ENCODE data around the gene SYNM.

Gene SYNM

DNA sequence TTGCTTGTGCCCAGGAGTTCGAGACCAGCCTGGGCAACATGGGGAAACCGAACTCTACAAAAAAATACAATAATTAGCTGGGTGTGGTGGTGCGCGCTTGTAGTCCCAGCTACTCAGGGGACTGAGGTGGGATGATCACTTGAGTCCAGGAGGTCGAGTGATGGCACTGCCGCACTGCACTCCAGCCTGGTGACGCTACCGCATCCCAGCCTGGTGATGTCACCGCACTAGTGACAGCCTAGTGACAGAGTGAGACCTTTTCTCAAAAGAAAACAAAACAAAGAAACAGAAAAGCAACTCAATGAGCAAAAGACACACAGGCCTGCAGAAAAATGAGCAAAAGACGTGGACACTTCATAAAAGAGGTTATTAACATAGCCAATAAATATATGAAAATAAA lies 19.9 kb upstream of the SYNM start:
- DNase-seq (ENCODE audit: low read depth): no peak

DNA sequence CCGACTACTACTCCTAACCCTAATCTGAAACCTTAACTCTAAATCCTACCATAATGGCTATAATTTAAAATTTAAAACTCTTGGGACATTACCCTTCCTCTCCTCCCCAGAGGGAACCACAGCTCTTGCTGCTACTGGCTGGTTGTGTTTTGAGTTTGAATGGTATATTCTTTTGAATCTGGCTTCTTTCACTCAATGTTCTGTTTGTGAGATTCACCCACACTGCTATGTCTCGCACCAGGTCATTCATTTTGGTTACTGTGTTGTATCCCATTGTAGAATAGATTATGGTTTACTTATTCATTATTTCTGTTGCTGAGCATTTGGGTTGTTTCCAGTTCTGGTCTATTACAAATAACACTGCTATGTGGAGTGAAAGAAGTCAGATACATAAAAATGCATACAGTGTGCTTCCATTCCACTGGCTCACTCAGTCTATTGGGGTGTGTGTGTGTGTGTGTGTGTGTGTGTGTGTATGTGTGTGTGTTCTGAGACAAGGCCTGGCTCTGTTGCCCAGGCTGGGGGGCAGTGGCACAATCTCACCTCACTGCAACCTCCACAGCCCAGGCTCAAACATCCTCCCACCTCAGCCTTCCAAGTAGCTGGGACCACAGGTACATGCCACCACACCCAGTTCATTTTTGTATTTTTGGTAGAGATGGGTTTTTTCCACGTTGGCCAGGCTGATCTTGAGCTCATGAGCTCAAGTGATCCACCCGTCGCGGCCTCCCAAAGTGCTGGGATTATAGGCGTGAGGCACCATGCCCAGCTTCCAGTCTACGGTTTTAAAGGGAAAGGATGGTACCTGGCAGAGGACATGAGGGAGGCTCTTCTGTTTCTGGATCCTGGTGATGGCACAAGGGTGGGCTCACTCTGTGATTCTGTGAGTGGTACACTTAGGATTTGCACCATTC lies 19.2 kb upstream of the SYNM start:
- DNase-seq (ENCODE audit: low read depth): no peak

DNA sequence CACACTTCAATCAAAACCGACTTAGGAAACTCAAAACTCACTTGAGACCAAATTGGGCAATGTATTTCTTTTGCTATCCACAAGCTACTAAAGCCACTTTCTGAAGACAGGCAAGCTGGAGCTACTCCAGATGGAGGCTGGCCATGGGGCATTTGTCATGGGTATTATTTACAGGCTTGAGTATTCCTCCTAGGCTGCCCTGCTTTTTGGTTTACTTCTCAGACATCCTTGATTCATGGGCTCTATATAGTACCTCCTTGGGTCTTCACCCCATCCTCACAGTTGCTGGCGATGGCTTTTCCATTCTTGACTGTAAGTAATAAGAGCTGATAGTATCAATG lies 18.6 kb upstream of the SYNM start:
- no peak for DNase-seq (ENCODE audit: low read depth)

DNA sequence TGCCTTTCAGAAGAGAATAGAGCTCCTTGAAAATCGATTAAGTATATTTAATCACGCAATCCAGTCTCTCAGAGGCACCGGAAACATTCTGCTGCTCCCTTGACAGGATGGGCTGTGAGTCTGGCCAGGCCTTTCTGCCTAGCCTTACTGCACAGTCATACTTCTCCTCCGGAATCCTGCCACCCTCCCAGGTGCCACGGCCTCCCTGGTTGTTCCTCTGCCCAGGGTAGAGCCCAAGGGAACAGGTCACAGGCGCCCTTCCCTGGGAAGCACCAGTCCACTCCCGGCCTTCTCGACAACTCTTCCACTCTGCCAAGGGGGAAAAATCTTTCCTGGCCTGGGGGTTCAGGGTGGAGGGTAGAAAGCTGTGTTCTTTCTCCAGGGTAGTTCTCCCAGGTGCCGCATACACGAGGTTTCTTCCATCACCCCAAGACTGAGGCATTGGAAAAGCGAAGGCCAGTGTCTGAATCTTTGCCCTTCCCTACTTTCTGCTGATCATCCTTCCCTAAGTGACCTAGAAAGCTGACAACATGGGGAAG lies 17.4 kb upstream of the SYNM start:
- DNase-seq (ENCODE audit: low read depth): no peak

DNA sequence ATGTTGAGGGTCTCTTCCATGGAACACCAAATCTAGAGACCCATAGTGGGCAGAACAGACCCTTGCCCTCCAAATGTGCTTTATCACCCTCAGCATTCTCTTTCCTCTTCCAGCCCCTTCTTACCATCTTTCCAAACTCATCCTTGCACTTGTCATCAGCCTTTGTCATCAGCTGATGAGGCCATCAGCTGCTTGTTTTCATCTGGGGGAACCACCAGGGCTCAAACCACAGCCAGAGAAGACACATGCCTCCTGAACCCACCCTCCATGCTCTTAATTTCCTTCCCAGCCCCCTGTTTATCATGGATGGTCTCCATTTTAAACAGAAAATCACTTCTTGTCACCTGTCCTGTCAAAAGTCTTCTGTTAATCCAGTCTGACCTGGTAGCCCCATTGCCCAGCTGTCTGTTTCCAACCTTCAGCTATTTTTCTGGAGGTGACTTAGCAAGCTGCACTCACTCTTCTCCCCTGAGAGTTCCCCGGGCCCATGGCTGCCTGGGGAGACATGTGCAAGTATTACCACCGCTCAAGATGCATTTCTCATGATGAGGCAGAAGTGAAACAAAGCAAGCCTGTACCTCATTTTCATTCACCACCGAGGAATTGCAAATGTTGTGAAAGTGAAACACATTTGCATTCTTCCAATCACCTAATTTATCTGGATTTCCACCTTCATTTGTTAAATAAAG lies 14.7 kb upstream of the SYNM start:
- no peak for DNase-seq (ENCODE audit: low read depth)

DNA sequence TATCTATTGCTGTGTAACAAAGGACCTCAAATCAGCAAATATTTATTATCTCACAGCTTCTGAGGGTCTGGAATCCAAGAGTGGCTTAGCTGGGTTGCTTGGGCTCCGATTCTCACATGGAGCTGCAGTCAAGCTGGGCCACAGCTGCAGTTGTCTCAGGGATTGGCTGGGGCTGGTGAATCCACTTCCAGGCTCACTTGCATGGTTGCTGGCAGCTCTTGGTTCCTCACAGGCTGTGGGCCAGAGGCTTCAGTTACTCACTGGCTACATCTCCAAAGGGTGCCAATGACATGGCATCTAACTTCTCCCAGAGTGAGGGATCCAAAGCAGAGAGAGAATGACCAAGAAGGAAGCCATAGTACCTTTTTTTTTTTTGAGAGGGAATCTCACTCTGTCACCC lies 13.9 kb upstream of the SYNM start:
- no peak for DNase-seq (ENCODE audit: low read depth)

DNA sequence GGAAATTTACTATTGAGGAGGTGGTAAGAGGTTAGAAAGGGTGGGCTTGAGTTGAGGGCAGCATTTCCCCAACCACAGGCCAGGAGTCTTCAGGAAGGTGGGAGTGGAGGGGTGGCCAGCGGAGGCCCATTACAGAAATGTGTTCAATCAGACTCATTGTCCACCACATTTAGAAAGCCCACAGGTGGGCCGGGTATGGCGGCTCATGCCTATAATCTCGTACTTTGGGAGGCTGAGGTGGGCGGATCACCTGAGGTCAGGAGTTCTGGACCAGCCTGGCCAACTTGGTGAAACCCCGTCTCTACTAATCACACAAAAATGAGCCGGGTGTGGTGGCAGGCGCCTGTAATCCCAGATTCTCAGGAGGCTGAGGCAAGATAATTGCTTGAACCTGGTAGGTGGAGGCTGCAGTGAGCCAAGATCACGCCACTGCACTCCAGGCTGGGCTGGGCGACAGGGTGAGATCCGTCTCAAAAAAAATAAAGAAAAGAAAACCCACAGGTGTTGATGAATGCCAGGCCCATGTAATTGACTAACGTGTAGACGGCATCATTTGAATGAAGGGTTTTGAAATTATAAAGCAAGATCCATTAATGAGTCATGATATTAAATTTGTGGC lies 12.2 kb upstream of the SYNM start:
- no peak for DNase-seq (ENCODE audit: low read depth)

DNA sequence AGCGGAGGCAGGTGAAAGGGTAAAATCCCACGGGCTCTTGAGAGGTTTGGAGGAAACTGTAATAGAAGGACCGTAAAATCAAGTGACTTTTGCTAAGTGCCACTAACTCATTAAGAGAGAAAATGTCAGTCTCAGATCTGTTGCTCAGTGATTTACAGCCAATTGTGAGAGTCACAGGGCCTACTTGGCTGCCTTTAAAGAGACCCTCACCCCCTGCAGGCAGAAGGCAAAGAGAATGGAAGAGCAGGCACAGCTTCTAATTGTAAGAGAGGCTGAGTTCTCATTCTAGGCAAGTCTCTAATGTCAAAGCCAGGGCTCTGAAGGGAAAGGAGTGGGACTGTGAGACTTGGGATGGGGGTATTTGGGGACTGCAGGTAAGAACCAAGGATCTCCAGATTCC lies 9.3 kb upstream of the SYNM start:
- DNase-seq (ENCODE audit: low read depth): no peak

DNA sequence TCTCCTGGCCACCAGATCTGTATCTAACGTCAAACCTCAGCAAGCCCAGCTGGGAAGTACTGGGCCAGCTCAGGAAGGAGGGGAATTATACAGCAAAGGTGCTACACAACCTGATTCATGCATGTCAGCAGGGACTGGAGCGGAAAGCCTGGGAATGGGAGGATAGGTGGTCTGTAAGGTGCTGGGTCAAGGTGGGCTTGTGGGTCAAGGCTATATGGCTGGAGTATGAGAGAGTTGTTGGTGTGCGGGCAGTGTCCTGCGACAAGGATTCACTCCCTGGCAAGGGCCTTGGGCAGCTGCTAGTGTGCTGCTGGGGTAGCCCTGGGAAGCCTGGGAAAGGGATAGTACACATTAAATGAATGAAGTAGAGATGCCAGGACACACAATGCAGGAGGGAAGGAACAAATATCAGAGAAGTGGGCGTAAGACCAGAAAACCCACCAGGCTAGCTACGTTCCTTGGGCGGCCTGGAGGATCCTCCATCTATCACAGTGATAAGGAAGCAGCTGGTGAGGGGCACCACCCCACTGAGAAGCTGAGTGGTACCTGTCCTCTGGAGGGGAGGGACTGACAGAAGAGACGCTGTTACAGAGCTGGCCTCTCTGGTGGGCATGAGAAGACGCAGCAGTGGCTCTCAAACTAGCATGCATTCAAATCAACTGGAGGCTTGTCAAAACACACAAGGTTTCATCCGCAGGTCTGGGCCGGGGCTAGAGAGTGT lies 8.5 kb upstream of the SYNM start:
- no peak for DNase-seq (ENCODE audit: low read depth)

DNA sequence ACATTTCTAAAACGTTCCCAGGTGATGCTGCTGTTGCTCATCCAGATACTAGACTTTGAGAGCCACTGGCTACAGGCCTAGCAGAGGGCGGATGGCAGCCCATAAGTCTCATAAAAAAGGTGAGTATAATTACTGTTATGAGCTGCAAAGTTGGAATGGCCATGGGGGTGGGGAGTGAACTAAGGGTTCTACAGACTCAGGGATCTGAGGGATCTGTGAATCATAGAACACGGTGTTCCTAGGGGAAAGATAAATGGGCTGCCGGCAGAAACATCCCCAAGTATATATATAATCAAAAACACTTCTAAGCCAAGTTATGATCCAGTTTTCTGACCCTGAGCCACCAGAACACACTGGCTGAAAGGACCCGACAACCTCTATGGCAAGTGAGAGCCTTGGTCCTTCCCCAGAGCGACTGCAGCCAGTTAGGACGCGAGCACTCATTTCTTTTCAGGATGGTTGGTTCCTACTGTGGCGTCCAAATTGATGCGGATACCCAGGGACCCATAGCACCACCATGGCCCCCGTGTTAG lies 7.9 kb upstream of the SYNM start:
- DNase-seq (ENCODE audit: low read depth): no peak

DNA sequence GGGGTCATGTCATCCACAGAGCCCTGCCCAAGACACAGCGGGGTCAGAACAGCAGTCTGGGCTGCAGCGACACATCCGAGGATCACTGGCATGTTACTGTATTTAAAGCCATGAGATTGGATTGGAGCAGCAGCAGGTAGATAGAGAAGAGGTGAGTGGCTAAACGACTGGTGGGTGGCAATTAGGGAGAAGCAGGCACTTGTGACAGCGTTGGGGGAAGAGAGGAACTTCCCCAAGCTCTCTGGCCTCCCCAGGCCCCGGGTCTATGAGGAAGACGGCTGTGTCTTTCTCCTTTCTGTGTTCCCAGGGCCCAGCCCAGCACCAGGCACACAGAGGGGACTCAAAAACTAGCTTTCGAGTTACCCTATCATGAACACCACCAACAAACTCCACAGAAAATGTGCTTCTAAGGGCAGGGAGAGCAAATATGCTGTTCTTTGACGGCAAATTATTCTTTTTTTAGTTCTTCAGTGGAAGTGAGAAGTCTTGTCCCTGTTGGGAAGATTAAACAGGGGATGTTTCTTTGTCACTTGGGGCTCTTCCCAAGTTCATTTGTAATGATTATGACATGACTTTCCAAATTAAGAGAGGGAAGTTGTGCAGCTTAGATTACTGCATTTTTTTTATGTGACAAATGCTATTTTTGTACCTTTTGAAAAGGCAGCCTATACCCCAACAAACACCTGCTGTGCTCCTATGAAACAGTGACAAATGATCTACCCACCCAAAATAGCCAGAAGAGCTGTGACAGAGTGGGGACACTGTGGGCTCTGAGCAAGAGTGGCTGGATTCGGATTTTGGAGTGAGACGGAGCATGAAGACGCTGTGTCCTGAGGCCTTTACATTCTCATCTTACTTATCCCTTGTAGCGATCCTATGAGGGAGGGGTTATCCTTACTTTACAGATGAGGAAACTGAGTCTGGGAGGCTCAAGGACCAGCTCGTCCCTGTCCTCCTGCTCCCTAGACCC lies 7.2 kb upstream of the SYNM start:
- no peak for DNase-seq (ENCODE audit: low read depth)

DNA sequence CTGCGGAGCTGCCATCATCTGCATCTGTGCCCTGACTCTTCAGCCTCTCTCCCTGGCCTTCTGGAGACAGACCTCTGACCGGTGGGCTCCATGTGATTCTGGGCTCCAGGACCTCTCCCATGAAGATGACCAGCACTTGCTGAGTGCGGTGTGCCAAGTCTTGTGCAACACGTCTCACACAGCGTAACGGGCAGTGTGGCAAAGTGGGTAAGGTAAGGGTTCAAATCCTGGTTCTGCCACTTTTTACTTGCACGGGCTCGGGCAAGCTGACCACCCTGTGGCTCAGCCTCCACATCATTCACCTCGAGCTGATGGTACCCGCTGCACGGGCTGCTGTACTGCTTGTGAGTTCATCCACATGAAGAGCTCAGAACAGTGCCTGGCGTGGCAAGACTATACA lies 6.5 kb upstream of the SYNM start:
- DNase-seq (ENCODE audit: low read depth): no peak

DNA sequence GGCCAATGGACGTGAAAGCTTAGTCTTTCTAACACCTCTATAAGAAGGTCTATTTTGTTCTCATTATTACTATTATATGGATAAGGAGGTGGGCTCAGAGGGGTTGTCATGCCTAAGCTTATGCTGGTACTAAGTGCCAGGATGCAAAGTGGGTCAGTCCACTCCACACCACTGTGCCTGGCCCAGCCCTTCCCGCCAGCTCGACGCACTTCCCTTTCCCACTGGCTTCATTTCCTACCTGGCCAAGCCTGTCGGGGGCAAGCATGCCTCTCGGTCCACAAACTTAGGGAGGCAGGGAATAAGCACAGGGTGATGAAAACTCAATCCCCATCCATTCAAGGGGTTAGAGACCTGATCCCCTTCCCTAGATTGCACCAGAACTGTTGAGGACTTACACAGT lies 5.9 kb upstream of the SYNM start:
- DNase-seq (ENCODE audit: low read depth): no peak

DNA sequence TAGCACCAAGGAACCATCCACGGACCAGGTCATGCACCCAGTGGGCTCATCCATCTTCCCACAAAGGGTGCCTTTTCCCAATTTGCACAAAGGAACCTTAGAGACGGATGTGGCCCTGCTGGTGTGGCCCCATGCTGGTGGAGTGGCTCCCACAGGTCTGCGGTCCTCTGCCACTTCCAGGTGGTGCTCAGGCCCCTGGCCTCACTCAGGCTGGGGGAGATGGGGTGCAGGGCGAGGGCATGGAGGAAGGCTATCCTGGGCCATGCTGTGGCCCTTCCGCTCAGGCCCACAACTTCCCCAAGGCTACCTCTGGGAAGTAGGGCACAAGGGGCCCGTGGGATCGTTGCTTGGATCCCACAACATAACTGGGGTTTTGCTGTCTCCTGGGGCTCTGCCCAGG lies 5.2 kb upstream of the SYNM start:
- DNase-seq (ENCODE audit: low read depth): no peak

DNA sequence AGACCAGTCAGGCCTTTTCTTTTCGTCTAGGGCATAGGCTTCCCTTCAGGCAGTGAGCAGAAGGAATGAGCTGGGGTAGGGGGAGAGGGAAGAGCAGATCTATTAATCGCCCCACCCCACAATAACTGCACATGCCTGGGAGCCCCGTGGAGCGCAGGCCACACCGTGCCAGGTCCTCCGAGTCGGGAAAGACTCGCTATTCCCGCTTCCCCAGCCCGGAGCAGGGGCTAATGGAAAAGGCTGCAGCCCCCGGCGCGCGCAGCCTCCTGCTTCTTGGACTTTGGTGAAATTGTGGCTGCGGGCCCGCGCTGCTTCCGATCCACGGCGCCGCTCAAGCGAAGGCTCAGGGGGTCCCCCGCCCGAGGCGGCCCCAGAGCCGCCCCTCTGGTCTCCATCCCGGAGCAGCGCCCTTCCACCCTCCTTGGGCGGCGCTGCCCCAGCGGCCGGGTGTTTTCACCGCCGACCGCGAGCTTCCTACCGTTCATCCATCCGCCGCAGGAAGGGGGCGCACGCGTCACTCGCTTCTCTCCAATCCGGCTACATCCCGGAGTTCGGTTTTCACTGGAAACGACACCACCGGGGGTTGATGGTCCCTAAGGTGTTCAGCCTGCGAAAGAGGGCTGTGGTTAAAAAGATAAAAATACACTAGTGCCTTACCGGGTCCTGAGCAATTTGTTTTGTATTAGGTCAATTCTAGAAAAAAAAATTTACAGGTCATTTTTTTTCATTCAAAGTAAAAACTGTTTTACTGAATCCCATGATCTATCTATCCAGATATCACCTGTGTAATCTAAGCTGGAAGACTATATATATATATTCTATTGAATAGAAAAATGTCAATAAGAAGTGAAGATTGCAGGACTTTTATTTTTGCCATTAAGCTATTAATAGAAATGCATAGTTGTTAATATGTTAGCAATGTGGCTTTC lies 4.4 kb upstream of the SYNM start:
- DNase-seq (ENCODE audit: low read depth): no peak

DNA sequence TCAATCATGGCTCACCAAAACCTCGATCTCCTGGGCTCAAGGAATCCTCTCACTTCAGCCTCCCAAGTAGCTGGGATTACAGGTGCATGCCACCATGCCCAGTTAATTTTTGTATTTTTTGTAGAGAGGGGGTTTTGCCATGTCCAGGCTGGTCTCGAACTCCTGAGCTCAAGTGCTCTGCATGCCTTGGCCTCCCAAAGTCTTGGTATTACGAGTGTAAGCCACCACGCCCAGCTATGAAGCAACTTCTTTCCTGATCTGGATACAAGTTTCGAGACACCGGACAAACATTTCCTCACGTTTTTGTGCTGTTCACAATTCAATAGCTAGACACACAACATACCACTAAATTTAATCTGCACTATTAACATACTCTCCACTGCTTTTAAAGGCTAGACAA lies 3.4 kb upstream of the SYNM start:
- DNase-seq (ENCODE audit: low read depth): no peak

DNA sequence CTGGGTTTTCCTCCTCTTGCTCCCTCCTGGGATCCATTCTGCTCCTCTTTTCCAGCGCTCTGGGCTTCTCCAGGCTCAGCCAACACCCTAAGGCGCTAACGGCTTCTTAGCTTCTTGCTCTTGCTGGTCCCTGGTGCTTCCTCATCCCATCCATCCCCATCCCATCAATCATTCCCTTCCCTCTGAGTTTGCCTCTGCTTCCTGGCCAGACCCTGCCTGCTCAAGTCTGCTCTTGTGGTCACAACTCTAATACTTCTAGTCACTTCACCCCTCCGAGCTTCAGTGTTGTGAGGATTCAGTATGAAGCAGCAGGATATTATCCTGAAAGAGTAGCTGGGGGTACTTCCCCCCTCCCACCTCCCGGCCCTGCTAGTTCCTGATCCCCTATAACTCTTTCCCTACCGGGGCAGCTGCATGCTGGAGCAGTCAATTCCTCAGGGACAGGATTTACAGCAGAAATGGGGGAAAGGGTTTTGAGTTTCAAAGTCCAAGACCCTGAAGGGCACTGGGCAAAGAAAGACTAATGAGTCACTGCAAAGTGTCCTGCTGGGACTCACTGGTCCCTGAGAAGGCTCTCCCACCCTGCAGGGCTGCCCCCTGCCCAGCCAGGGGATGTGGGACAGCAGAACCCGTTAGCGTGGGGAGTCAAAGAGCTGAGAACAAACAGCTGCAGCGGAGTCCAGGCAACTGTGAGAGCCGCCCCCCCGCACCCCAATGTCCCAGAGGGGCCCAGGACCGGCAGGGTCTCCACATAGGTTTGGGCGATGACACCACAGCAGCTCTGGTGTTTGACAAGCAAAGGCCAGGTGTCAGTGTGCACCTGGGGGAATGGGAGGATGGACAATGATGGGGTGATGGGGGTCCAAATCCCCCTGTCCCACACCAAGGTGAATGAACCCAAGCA lies 2.3 kb upstream of the SYNM start:
- no peak for DNase-seq (ENCODE audit: low read depth)

DNA sequence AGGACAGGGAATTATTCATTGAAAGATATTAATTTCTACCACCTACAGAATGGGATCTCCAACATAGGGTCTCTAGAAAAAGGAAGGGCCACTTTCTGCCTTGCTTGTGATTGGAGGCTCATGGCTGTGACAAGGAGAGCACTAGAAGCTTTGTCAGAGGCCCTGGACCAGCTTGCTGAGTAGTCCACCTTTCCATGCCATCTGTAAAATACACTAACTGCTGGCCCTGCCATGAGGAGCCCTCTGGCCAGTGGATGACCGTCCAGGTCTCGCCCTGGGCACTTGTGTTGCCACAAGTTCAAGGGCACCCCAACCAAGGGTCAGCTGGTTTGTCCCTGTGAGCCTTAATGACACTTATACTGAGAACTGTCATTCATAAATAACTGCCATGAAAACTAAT lies 1.6 kb upstream of the SYNM start:
- DNase-seq (ENCODE audit: low read depth): no peak
